Measurements from ENCODE around the gene EREG. TPM values are rescaled to one million over a fixed set of nuclear protein-coding genes. Genes with fewer than 3 reads are reported as not detected.

EREG gene
- total and polyA plus RNA-seq, 2 donors (not counting 1 experiment from before 2014, with no cell fraction given): 0.33 TPM; not detected in 1

- Histone ChIP-seq H2AFZ (ENCODE audit: insufficient read depth, low read depth, low read length, poor library complexity, severe bottlenecking) (no peak overlapping the region), H3K4me1 (ENCODE audit: control insufficient read depth in 2 of 2, insufficient read depth in 2 of 2, low read length in 2 of 2) (no peaks in the 10 kb centered on the region), H3K4me3 (ENCODE audit: control extremely low read depth in 1 of 5, extremely low read depth in 1 of 5, insufficient read depth in 1 of 5, low read depth in 2 of 5, low read length in 4 of 5) (no peak overlapping the region), H4K20me1 (ENCODE audit: control insufficient read depth, insufficient read depth, low read length, poor library complexity, severe bottlenecking) (no peaks in the 10 kb centered on the region), H3K27me3 (replicated peaks in 1 of 4; ENCODE audit: control extremely low read depth in 1 of 4, control insufficient read depth in 3 of 4, insufficient read depth in 4 of 4, low read length in 3 of 4) (no peaks in the 10 kb centered on the region), H3K4me2 (replicated peaks; ENCODE audit: low read depth, low read length, poor library complexity, severe bottlenecking) (no peak overlapping the region), H3K36me3 (replicated peaks in 1 of 2; ENCODE audit: control extremely low read depth in 1 of 2, control insufficient read depth in 1 of 2, extremely low read depth in 1 of 2, insufficient read depth in 2 of 2, low read length in 1 of 2) (no peaks in the 10 kb centered on the region), H3K79me2 (ENCODE audit: control insufficient read depth, insufficient read depth, low read length) (no peaks in the 10 kb centered on the region), H3K9me3 (ENCODE audit: control extremely low read depth in 1 of 3, control insufficient read depth in 2 of 3, insufficient read depth in 1 of 3, low read length in 2 of 3) (peaks cover 0 to 5% (median 0%) of the 10 kb centered on the region in 3 donors), H3K27ac (ENCODE audit: low read length in 2 of 2) (no peak overlapping the region), H3K9ac (ENCODE audit: low read length) (no peak overlapping the region)
- CTCF ChIA-PET: no interaction called here
- TF ChIP-seq CTCF (IDR thresholded peaks at IDR 0.05) (no peak), EZH2 (IDR thresholded peaks at IDR 0.05; ENCODE audit: borderline replicate concordance, insufficient read depth, low read depth, low read length, poor library complexity, severe bottlenecking) (no peak)
- no peaks in the 10 kb centered on the region for H3K9me3 Mint-ChIP-seq (ENCODE audit: insufficient read depth)
- H3K27me3 Mint-ChIP-seq: peaks cover 4% of the 10 kb centered on the region
- no peak overlapping the region for H3K27ac Mint-ChIP-seq
- no peak for DNase-seq
- ATAC-seq (ENCODE audit: low read depth): no peak
- WGBS (ENCODE audit: insufficient coverage): 92% methylated on average over 3 of the region's 5 CpGs
- no peak overlapping the region for H3K4me3 Mint-ChIP-seq
- peaks cover 10% of the 10 kb centered on the region for H3K4me1 Mint-ChIP-seq
- POLR2A ChIA-PET: no interaction called here
- intact Hi-C loops (cut with micrococcal nuclease): no loop called here
Observed at GRCh38 chr4:74394476-74395136, 29.7 kb downstream of the EREG start.

GRCh38 chr4:74395633-74396032 is 30.7 kb downstream of the EREG start:
- Histone ChIP-seq H3K27ac (ENCODE audit: low read length in 2 of 2) (no peak overlapping the region), H4K20me1 (ENCODE audit: control insufficient read depth, insufficient read depth, low read length, poor library complexity, severe bottlenecking) (no peaks in the 10 kb centered on the region), H3K27me3 (replicated peaks in 1 of 4; ENCODE audit: control extremely low read depth in 1 of 4, control insufficient read depth in 3 of 4, insufficient read depth in 4 of 4, low read length in 3 of 4) (no peaks in the 10 kb centered on the region), H2AFZ (ENCODE audit: insufficient read depth, low read depth, low read length, poor library complexity, severe bottlenecking) (no peak overlapping the region), H3K4me1 (ENCODE audit: control insufficient read depth in 2 of 2, insufficient read depth in 2 of 2, low read length in 2 of 2) (no peaks in the 10 kb centered on the region), H3K4me3 (ENCODE audit: control extremely low read depth in 1 of 5, extremely low read depth in 1 of 5, insufficient read depth in 1 of 5, low read depth in 2 of 5, low read length in 4 of 5) (no peak overlapping the region), H3K9ac (ENCODE audit: low read length) (no peak overlapping the region), H3K79me2 (ENCODE audit: control insufficient read depth, insufficient read depth, low read length) (no peaks in the 10 kb centered on the region), H3K9me3 (ENCODE audit: control extremely low read depth in 1 of 3, control insufficient read depth in 2 of 3, insufficient read depth in 1 of 3, low read length in 2 of 3) (peaks cover 0 to 5% (median 0%) of the 10 kb centered on the region in 3 donors), H3K4me2 (replicated peaks; ENCODE audit: low read depth, low read length, poor library complexity, severe bottlenecking) (no peak overlapping the region), H3K36me3 (replicated peaks in 1 of 2; ENCODE audit: control extremely low read depth in 1 of 2, control insufficient read depth in 1 of 2, extremely low read depth in 1 of 2, insufficient read depth in 2 of 2, low read length in 1 of 2) (no peaks in the 10 kb centered on the region)
- ATAC-seq (ENCODE audit: low read depth) (no peak), DNase-seq (no peak)
- H3K27me3 Mint-ChIP-seq: no peaks in the 10 kb centered on the region
- H3K27ac Mint-ChIP-seq: no peak overlapping the region
- no peaks in the 10 kb centered on the region for H3K9me3 Mint-ChIP-seq (ENCODE audit: insufficient read depth)
- WGBS (ENCODE audit: insufficient coverage): no CpG with 5 or more reads among the region's 2 CpGs
- POLR2A ChIA-PET: no interaction called here
- H3K4me3 Mint-ChIP-seq: no peak overlapping the region
- peaks cover 10% of the 10 kb centered on the region for H3K4me1 Mint-ChIP-seq
- CTCF ChIA-PET: interaction anchor here (0.6 to 1.3 kb wide), 2 partner anchors 136 to 210 kb away, joined by 3 read pairs; no protein-coding TSS in a partner anchor
- intact Hi-C loops (cut with micrococcal nuclease): no loop called here
- TF ChIP-seq CTCF (IDR thresholded peaks at IDR 0.05): no peak
- no peak for TF ChIP-seq EZH2 (IDR thresholded peaks at IDR 0.05; ENCODE audit: borderline replicate concordance, insufficient read depth, low read depth, low read length, poor library complexity, severe bottlenecking)
